HG02870 (cell line): ENCODE results near the gene MACROD2.

Experiments used
- ATAC-seq: cut with Tn5 transposase; IDR thresholded peaks from one replicate; pipeline ENCODE4 v1.9.1; 2021; ENCODE audit warnings: mild to moderate bottlenecking, moderate library complexity; ENCODE audit not compliant: unreplicated experiment

Gene MACROD2

GRCh38 chr20:15619341-15619740, 1624.0 kb downstream of the MACROD2 start:
- ATAC-seq = no peak

- no peak for ATAC-seq
Observed at GRCh38 chr20:15619816-15620215, 1624.5 kb downstream of the MACROD2 start.

- ATAC-seq = no peak
Observed at GRCh38 chr20:15622368-15622767, 1627.1 kb downstream of the MACROD2 start.

- ATAC-seq = no peak
Observed at GRCh38 chr20:15623215-15623614, 1627.9 kb downstream of the MACROD2 start.

- ATAC-seq = no peak
Observed at GRCh38 chr20:15625981-15626380, 1630.7 kb downstream of the MACROD2 start.

- no peak for ATAC-seq
Observed at GRCh38 chr20:15627089-15627488, 1631.8 kb downstream of the MACROD2 start.

- no peak for ATAC-seq
Observed at GRCh38 chr20:15627501-15627903, 1632.2 kb downstream of the MACROD2 start.

- ATAC-seq = no peak
Observed at GRCh38 chr20:15628851-15629353, 1633.6 kb downstream of the MACROD2 start.

- no peak for ATAC-seq
Observed at GRCh38 chr20:15630360-15630759, 1635.0 kb downstream of the MACROD2 start.

GRCh38 chr20:15632680-15633079, 1637.4 kb downstream of the MACROD2 start:
- ATAC-seq = no peak

- ATAC-seq = no peak
Observed at GRCh38 chr20:15634102-15634501, 1638.8 kb downstream of the MACROD2 start.

- no peak for ATAC-seq
Observed at GRCh38 chr20:15637546-15637945, 1642.2 kb downstream of the MACROD2 start.

GRCh38 chr20:15637950-15638754, 1642.8 kb downstream of the MACROD2 start:
- ATAC-seq = no peak

- no peak for ATAC-seq
Observed at GRCh38 chr20:15638816-15639215, 1643.5 kb downstream of the MACROD2 start.

GRCh38 chr20:15639839-15640238, 1644.5 kb downstream of the MACROD2 start:
- ATAC-seq = no peak

GRCh38 chr20:15642109-15642508, 1646.8 kb downstream of the MACROD2 start:
- no peak for ATAC-seq

GRCh38 chr20:15642676-15643075, 1647.4 kb downstream of the MACROD2 start:
- no peak for ATAC-seq

GRCh38 chr20:15643713-15644112, 1648.4 kb downstream of the MACROD2 start:
- ATAC-seq = no peak

- no peak for ATAC-seq
Observed at GRCh38 chr20:15645816-15646215, 1650.5 kb downstream of the MACROD2 start.

GRCh38 chr20:15653396-15654207, 1658.3 kb downstream of the MACROD2 start:
- no peak for ATAC-seq

- peak; percentile 99 for ATAC-seq
Observed at GRCh38 chr20:15654208-15654649, 1658.9 kb downstream of the MACROD2 start.
